RWPE1 (cell line): ENCODE data around the gene STAC3.

ENCODE experiments used
- CTCF ChIA-PET: fragments of 350-600 bp; sonication (Branson Sonifier 250); formaldehyde crosslinking; extraction: SDS; loops from one replicate; lab custom pipeline; 2021; lab: Yijun Ruan, JAX
- POLR2A ChIA-PET: fragments of 400-600 bp; formaldehyde crosslinking; extraction: SDS; loops from one replicate; lab custom pipeline; 2020; ENCODE audit warnings: antibody characterized with exemption; ENCODE audit not compliant: low non-redundant PET; lab: Yijun Ruan, JAX
- DNase-seq: peaks from one replicate; pipeline ENCODE4 v3.0.0; 2012; ENCODE audit warnings: low spot score
- H3K27ac ChIP-seq: fragments of 450-650 bp; 2 replicates; pipeline ENCODE4 v1.5.1; 2017
- CTCF ChIP-seq: fragments of 450-650 bp; conservative IDR thresholded peaks from 2 replicates; pipeline ENCODE4 v1.5.1; 2017; ENCODE audit warnings: low read depth, mild to moderate bottlenecking

STAC3 gene

GRCh38 chr12:57240066-57240921, 10.7 kb downstream of the STAC3 start:
- no peak for TF ChIP-seq CTCF
- ChIA-PET POLR2A (interaction anchor here (0.5 kb wide), 1 partner anchor 13 kb away, joined by 3 read pairs; no protein-coding TSS in a partner anchor), CTCF (interaction anchor here (0.6 to 6.5 kb wide), 14 partner anchors 10 to 1415 kb away, joined by 3 to 147 read pairs (median 4); partner anchors contain the start of genes NXPH4 and SHMT2)
- peak overlapping the region; percentile 71 for H3K27ac ChIP-seq
- DNase-seq: no peak

GRCh38 chr12:57239587-57240065, 11.4 kb downstream of the STAC3 start:
- no peak for DNase-seq
- H3K27ac ChIP-seq: peak overlapping the region; percentile 71
- ChIA-PET POLR2A (no interaction called here), CTCF (interaction anchor here (0.6 to 6.5 kb wide), 22 partner anchors 10 to 502 kb away, joined by 3 to 147 read pairs (median 4); partner anchors contain the start of genes NXPH4 and SHMT2)
- no peak for TF ChIP-seq CTCF

DNA sequence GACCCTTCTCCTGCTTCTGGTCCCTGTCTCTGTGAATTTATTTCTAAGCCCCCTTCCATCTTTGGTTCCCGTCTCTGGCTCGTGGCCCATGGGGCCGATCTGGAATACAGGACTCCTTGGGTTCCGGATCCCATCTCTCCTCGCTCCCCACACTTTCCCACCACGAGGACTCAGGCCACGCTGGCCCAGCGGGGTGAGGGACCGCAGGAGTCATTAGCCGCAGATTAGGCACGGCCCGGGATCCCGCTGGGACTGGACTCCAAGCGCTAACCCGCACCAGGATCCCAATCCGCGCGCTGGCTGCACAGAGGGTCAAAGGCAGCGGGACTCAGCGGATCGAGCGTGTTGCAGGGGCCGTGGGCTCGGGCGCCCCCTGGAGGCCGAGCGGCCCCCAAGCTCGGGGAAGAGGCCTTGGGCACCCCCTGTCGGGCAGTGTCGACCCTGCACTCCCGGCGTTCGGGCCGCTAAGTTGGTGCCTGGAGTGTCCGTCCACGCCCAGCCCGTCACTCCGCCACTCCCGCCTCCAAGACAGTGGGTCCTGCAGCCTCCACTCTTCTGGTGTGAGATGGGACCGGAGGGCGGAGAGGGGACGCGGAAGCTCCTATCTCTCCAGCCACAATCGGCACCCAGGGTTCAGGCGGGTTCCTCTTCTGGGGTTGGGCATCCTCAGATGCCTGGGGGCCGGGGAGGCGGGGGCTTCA, 12.0 kb downstream of the STAC3 start:
- H3K27ac ChIP-seq: peak overlapping the region; percentile 71
- TF ChIP-seq CTCF: peak; percentile 100
- POLR2A ChIA-PET: no interaction called here
- DNase-seq: peak; percentile 88
- CTCF ChIA-PET: interaction anchor here (0.6 to 6.5 kb wide), 20 partner anchors 9 to 502 kb away, joined by 3 to 147 read pairs (median 4); partner anchors contain the start of genes NXPH4 and SHMT2

DNA sequence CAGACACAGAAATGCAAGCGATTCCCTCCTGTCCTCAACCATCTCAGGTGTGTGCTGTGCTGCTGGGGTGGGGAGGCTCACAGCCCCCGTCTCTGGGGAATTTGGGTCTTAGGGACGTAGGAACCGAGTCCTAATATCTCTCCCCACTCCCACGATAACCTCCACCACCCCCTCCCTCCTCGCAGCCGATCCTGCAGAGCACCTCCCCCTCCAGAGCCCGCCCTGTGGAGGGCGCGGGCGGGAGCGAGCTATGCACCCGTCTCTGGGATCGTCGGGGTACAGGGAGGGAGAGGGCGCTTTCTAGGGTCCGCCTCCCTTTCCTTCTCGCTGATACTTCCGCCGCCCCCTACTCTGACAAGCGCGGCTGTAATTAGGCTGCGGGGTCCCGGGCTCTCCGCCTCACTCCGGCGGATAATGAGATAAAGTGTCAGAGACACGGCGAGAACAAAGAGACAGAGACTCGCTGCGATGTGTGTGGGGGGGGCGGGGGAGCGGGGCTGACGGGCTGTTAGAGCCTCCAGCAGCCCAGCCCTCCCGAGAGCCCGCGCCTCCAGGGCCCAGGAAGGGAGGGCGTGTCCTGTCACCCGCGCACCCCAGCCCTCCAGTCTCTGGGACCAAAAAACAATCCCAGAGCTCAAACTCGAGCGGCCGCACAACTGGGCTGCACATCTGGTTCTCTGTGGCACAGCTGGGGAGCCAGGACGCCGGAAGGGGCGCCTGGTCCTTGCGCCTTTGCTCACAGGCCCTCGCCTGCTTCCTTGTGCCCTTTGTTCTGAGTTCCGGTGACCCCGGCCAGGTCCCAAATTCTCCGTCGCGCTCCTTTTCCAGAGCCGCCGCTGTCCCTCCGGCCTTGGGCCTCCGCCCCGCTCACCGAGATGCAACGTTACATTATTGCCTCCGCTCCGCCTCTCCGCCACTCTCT, 12.8 kb downstream of the STAC3 start:
- peak overlapping the region; percentile 71 for H3K27ac ChIP-seq
- no peak for TF ChIP-seq CTCF
- POLR2A ChIA-PET: interaction anchor here (0.7 kb wide), 1 partner anchor 18 kb away, joined by 3 read pairs; no protein-coding TSS in a partner anchor
- CTCF ChIA-PET: interaction anchor here (0.6 to 6.5 kb wide), 11 partner anchors 8 to 488 kb away, joined by 3 to 147 read pairs (median 5); partner anchors contain the start of genes NXPH4 and SHMT2
- no peak for DNase-seq

DNA sequence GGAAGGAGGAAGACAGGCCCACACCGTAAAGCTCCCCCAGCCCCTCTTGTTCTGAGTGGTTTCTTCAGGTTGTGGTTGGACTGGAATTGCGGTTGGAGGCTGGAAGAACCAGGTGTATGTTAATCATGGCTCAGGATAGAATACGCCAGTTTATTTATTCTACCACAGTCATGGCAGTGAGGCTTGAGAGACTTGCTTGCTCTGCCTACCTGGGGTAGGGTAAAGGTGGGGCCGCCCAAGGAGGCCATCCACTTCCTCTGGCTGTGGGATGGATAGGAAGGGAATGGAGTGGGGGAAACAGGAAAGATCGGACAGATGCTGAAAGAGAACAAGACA, 13.4 kb downstream of the STAC3 start:
- DNase-seq: no peak
- ChIA-PET CTCF (interaction anchor here (3.0 kb wide), 1 partner anchor 8 kb away, joined by 28 read pairs; the partner anchor contains the start of gene SHMT2), POLR2A (interaction anchor here (0.7 kb wide), 1 partner anchor 18 kb away, joined by 3 read pairs; no protein-coding TSS in a partner anchor)
- no peak for TF ChIP-seq CTCF
- H3K27ac ChIP-seq: peak overlapping the region; percentile 36
